MM.1S (cell line): ENCODE measurements around the gene FOXO6.

Experiments used
- EZH2 ChIP-seq: fragments of 300-600 bp; sonication (generic); optimal IDR thresholded peaks from 2 replicates; pipeline ENCODE3; 2017; ENCODE audit warnings: low read depth, mild to moderate bottlenecking, antibody characterized with exemption, low read length, mixed read lengths
- EZH2phosphoT487 ChIP-seq: fragments of 300-600 bp; sonication (generic); IDR thresholded peaks from 2 replicates; pipeline ENCODE4 v1.6.1; 2018; ENCODE audit warnings: antibody characterized with exemption, low read length
- TF ChIP-seq, protein P1 (sequence below): fragments of 300-600 bp; sonication (generic); IDR thresholded peaks from 2 replicates; pipeline ENCODE4 v1.5.1; 2016; ENCODE audit warnings: antibody characterized with exemption, low read length, mixed read lengths

DNA sequence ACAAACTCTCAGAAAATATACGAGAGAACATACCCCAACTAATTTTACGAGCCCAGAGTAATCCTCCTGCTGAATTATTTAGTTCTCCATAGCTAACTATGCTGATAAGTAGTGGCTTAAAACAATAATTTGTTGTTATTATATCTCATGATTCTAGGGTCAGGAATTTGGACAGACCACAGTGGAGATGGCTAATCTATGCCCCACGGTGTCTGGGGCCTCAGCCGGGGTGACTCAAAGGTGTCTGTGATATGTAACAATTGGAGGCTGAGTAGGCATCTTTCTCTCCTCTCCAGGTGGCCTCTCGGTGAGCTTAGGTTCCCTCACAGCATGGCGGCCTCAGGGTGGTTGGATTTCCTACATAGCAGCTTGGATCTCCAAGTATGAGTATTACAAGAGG, 35.4 kb upstream of the FOXO6 start:
- TF ChIP-seq, protein P1, sequence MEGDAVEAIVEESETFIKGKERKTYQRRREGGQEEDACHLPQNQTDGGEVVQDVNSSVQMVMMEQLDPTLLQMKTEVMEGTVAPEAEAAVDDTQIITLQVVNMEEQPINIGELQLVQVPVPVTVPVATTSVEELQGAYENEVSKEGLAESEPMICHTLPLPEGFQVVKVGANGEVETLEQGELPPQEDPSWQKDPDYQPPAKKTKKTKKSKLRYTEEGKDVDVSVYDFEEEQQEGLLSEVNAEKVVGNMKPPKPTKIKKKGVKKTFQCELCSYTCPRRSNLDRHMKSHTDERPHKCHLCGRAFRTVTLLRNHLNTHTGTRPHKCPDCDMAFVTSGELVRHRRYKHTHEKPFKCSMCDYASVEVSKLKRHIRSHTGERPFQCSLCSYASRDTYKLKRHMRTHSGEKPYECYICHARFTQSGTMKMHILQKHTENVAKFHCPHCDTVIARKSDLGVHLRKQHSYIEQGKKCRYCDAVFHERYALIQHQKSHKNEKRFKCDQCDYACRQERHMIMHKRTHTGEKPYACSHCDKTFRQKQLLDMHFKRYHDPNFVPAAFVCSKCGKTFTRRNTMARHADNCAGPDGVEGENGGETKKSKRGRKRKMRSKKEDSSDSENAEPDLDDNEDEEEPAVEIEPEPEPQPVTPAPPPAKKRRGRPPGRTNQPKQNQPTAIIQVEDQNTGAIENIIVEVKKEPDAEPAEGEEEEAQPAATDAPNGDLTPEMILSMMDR = no peak
- TF ChIP-seq EZH2 (no peak), EZH2phosphoT487 (no peak)
